ENCODE data around the gene TAGLN3.

Gene TAGLN3

GRCh38 chr3:111998636-111999483 lies at the start of gene TAGLN3:
TAGLN3 (plus strand) TSS chr3:111998922; CDS start chr3:111999423, 501 bp downstream.
- DNase-seq = no peak

DNA sequence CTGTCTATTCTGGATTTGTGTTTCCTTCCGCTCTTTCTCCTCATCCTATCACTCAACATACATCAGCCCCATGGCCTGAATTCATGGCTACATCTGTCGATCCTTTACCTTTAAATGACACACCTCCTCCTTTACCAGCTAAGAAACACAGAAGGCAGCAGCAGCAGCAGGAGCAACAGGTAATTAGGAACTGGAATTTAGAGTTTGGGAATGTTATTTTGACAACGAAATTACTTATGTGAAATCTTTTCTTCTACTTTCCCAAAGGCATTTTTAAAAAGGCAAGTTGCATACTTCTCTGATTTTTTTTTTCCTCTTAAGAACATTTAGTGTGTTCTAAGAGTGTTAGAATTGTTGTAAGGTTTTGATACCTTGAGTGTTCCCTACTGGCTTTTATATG lies 49.0 kb upstream of the TAGLN3 start:
- no peak for DNase-seq

DNA sequence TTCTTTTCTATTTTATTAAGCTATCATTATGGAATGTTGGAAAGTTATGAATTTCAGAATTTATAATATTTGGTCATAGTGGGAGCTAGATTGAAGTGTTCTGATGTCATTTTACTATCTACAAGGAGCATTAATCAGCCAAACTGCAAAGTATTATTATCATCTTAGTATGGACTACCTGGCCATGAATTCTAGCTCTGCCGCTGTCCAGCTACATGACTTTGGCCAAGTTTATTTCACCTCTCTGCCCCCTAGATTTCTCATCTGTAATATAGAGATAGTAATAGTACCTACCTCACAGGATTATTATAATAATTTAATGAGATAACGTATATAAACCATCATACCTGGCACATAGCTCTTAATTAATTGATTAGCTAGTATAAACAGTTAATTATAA lies 47.7 kb upstream of the TAGLN3 start:
- DNase-seq = no peak

GRCh38 chr3:111952086-111952485 lies 46.6 kb upstream of the TAGLN3 start:
- DNase-seq = no peak

GRCh38 chr3:111952866-111953450 lies 45.8 kb upstream of the TAGLN3 start:
- DNase-seq = no peak

DNA sequence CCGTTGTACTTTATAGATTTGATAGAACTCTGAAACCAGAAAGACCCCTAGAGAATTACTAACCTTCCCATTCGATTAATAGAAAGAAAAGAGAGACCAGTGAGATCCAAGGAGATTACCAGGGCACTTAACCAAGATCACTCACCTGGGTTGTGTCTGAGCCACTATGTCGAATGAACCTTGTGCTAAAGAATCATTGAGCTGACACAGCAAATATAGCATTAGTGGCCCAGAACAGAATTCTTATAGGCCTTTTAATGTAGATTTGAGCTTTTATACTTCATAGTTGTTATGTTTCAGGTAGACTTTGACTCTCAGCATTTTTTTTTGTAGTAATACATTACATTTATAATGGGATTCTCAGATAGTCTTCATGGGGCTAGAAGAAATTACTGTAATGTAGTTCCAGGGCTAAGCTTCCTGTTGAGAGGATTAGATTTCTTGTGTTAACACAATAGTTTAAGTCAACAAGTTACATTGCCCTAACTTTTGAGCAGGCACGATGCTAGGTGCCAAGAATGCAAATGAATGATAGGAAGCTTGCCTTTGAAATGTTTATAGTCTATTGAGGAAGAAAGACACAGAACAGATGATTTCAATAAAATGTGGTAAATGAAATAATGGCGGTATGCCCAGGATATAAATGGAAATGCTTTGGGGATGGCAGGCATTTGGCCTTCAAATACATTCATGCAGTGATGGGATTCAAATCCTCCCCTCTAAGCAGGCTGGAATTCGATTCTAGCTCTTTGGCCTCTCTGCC lies 44.3 kb upstream of the TAGLN3 start:
- DNase-seq = no peak

- no peak for DNase-seq
Observed at GRCh38 chr3:111955876-111956275, 42.8 kb upstream of the TAGLN3 start.

GRCh38 chr3:111956449-111956848 lies 42.3 kb upstream of the TAGLN3 start:
- no peak for DNase-seq

DNA sequence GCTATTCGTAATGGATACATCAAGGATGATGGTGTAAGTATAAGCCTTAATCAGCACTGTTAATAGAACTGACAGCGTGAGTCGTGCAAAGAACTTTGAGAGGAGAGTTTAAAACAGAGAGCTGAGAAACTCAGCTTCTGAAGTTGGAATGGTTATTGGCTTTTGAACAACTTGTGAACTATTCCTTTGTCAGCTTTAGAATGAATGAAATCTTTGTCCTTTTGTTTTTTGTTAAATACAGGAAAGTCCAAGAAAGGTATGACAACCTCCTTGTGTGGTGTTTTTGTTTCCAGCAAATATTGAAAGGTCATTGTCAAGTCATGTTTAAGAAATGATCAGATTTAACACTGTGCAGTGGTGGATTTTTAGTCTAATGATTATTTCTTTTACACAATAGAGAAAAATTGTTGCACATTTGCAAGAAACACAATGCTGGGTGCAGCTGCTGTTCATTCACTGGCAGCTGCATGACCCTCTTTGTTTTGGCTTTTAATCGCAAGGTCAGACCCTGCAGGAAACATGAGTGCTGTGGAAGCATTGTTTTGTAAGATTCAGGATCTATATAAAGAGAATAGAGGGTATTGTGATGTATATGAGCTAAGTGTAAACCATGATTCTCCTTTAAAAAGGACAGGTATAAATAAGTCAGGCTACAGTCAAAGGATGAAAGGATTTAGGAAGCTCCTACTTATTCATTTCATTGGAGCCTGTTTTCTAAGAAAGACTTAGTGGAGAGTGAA lies 41.6 kb upstream of the TAGLN3 start:
- no peak for DNase-seq

- no peak for DNase-seq
Observed at GRCh38 chr3:111961461-111962164, 37.1 kb upstream of the TAGLN3 start.

DNA sequence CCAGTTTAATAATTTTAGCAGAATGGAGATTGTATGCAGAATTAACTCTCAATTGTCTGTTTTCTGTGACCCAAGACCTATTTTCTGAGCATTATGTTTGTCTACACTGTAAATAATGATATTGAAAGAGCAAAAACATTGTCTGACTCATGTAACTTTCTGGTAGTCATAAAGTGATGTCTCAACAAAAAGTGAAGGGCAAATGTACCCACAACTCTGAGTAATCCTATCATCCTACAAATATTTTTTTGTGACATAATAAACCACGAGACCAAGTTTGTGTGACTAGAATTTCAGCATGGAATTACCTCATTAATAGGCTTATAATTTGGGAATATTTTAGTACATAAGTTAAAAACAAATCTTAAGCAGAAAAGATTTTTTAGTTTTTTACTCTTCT lies 35.3 kb upstream of the TAGLN3 start:
- DNase-seq = no peak

GRCh38 chr3:111965484-111965883 lies 33.2 kb upstream of the TAGLN3 start:
- DNase-seq = no peak

- no peak for DNase-seq
Observed at GRCh38 chr3:111967068-111967467, 31.7 kb upstream of the TAGLN3 start.

DNA sequence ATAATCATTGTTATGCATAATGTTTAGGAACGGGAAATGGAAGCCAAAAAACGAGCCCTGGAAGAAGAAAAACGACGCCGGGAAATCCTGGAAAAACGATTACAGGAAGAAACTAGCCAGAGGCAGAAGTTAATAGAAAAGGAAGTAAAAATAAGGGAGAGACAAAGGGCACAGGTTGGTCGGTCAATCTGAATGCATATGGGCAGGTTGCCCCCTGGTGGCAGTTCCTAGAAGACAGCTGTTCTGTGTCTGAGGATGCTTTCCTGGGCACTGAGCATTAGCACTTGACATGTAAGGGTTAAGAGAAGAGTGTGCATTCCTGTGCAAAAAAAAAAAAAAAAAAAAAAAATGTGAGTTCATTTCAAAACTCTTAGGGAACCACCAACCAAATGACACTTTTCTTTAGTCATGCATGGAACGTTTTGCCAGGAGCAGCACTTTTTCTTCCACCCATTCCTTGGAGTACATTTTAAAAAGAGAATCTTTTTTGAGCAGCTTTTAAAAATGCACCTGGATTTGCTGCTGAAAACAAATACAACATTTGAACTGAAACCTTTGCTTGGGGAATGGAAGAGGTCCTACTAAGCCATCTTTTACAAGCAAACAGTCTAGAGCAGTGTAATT lies 31.0 kb upstream of the TAGLN3 start:
- peak; percentile 84 for DNase-seq

- no peak for DNase-seq
Observed at GRCh38 chr3:111968319-111969054, 30.2 kb upstream of the TAGLN3 start.

- no peak for DNase-seq
Observed at GRCh38 chr3:111970376-111970775, 28.3 kb upstream of the TAGLN3 start.

- DNase-seq = no peak
Observed at GRCh38 chr3:111971533-111972130, 27.1 kb upstream of the TAGLN3 start.

- no peak for DNase-seq
Observed at GRCh38 chr3:111972891-111973290, 25.8 kb upstream of the TAGLN3 start.

DNA sequence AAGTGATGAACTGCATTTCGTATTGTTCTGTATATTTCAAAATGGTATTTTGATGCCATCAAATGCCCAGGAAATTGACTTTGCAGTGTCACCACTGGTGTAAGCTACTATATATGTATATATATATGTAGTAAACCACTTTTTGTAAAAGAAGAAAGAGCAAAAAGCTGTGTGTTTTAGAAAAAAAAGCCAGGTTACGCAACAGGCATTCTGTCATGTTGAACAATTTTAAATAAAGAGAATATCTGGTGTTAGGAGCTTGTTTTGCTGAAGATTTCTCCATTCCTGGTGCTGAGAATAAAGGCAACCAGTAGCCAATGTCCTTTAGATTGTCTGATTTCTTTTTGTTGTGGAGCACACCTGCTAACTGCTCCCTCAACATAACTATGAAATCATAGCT lies 23.6 kb upstream of the TAGLN3 start:
- no peak for DNase-seq

- no peak for DNase-seq
Observed at GRCh38 chr3:111976254-111976653, 22.5 kb upstream of the TAGLN3 start.
